Measurements from ENCODE around the gene MRPL51. TPM values are rescaled to one million over a fixed set of nuclear protein-coding genes. Genes with fewer than 3 reads are reported as not detected.
A peak's percentile ranks its signal among the peaks of the same experiment; 100 is the strongest.

MRPL51 gene
- total and polyA plus RNA-seq, 10 of the 15 experiments (the other 5 are each of a cell fraction or from before 2014, with no cell fraction given), result 137 to 1,202 (median 267) TPM

DNA sequence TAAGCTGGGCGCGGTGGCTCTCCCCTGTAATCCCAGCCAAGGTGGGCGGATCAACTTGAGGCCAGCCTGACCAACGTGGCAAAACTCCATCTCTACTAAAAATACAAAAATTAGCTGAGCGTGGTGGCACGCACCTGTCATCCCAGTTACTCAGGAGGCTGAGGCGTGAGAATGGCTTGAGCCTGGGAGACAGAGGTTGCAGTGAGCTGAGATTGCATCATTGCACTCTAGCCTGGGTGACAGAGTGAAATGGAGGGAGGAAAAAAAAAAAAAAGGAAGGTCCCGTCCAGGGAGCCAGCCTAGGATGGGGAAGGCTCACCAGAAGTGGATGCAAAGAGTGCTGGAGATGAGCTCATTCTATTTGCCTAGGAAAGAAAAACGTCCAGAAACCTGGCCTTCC, 50.2 kb downstream of the MRPL51 start (continued):
- TF ChIP-seq, protein P1, sequence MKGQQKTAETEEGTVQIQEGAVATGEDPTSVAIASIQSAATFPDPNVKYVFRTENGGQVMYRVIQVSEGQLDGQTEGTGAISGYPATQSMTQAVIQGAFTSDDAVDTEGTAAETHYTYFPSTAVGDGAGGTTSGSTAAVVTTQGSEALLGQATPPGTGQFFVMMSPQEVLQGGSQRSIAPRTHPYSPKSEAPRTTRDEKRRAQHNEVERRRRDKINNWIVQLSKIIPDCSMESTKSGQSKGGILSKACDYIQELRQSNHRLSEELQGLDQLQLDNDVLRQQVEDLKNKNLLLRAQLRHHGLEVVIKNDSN (IDR thresholded peaks at IDR 0.05; ENCODE audit: borderline replicate concordance, extremely low read length, insufficient read depth, low read depth, low read length), result no peak
- TF ChIP-seq PML (IDR thresholded peaks at IDR 0.05; ENCODE audit: low read length) (no peak), FOXK2 (IDR thresholded peaks at IDR 0.05) (no peak), SMAD5 (IDR thresholded peaks at IDR 0.05; ENCODE audit: low read depth) (0 out of 2 replicates have a peak, but pooled peaks have one; percentile 15), ASH2L (IDR thresholded peaks at IDR 0.05; ENCODE audit: borderline replicate concordance, low read depth) (no peak), CREM (IDR thresholded peaks at IDR 0.05; ENCODE audit: low read depth) (0 out of 2 replicates have a peak, but pooled peaks have one; percentile 31), NR2C1 (IDR thresholded peaks at IDR 0.05) (no peak), CBFB (IDR thresholded peaks at IDR 0.05; ENCODE audit: low read depth) (no peak), RAD21 (IDR thresholded peaks at IDR 0.05; ENCODE audit: insufficient read depth, low read depth, low read length) (no peak)

Other genes with a start within 250 kb of the MRPL51 start
Only the 7 nearest of the 18 such genes appear.
- 164 and 184 TPM in 2 replicates for gene CD27, start 48.3 kb downstream of the MRPL51 start, total RNA-seq (2014; rRNA removed)
- 66.8 and 66.9 TPM in 2 replicates for gene CD27, start 48.3 kb downstream of the MRPL51 start, total RNA-seq (2014; rRNA removed; fragmentation: Illumina TruSeq; extraction: Trizol)
- 116 and 117 TPM in 2 replicates for gene CD27, start 48.3 kb downstream of the MRPL51 start, total RNA-seq (2021)
- 14.7 and 32.0 TPM in 2 replicates for gene CD27, start 48.3 kb downstream of the MRPL51 start, polyA plus RNA-seq (2011; rRNA removed)
- gene CD27, start 48.3 kb downstream of the MRPL51 start, polyA plus RNA-seq (2014; fragmentation: Illumina TruSeq; extraction: Trizol), result 24.2 and 96.1 TPM in 2 replicates
- 10 to 100 TPM in 1 of 2 experiments, 1 to 10 TPM in 1; 4.9 to 15.0 TPM for gene CD27, start 48.3 kb downstream of the MRPL51 start, polyA plus RNA-seq (2014; fragmentation: Nextera tagmentation; extraction: Ambion mirVana)
- gene CD27, start 48.3 kb downstream of the MRPL51 start, polyA plus RNA-seq (2014; rRNA removed), result 140 and 158 TPM in 2 replicates
- 100 to 1,000 TPM; 127 to 135 TPM for gene CD27, start 48.3 kb downstream of the MRPL51 start, polyA plus RNA-seq (2016; fragmentation: Nextera tagmentation; extraction: Ambion mirVana)
- gene TAPBPL, start 41.2 kb downstream of the MRPL51 start, total RNA-seq (2014; rRNA removed), result 39.1 and 40.4 TPM in 2 replicates
- gene TAPBPL, start 41.2 kb downstream of the MRPL51 start, total RNA-seq (2014; rRNA removed; fragmentation: Illumina TruSeq; extraction: Trizol), result 24.7 and 25.0 TPM in 2 replicates
- 26.4 and 29.0 TPM in 2 replicates for gene TAPBPL, start 41.2 kb downstream of the MRPL51 start, total RNA-seq (2021)
- gene TAPBPL, start 41.2 kb downstream of the MRPL51 start, polyA plus RNA-seq (2011; rRNA removed), result 28.5 and 45.0 TPM in 2 replicates
- 13.0 and 26.4 TPM in 2 replicates for gene TAPBPL, start 41.2 kb downstream of the MRPL51 start, polyA plus RNA-seq (2014; fragmentation: Illumina TruSeq; extraction: Trizol)
- gene TAPBPL, start 41.2 kb downstream of the MRPL51 start, polyA plus RNA-seq (2014; fragmentation: Nextera tagmentation; extraction: Ambion mirVana), result 10 to 100 TPM; 12.4 to 20.9 TPM
- gene TAPBPL, start 41.2 kb downstream of the MRPL51 start, polyA plus RNA-seq (2014; rRNA removed), result 40.4 and 43.1 TPM in 2 replicates
- gene TAPBPL, start 41.2 kb downstream of the MRPL51 start, polyA plus RNA-seq (2016; fragmentation: Nextera tagmentation; extraction: Ambion mirVana), result 10 to 100 TPM; 33.3 to 39.9 TPM
- gene VAMP1, start 22.6 kb downstream of the MRPL51 start, total RNA-seq (2014; rRNA removed), result 28.9 and 31.5 TPM in 2 replicates
- 14.8 and 16.6 TPM in 2 replicates for gene VAMP1, start 22.6 kb downstream of the MRPL51 start, total RNA-seq (2014; rRNA removed; fragmentation: Illumina TruSeq; extraction: Trizol)
- 26.0 and 26.2 TPM in 2 replicates for gene VAMP1, start 22.6 kb downstream of the MRPL51 start, total RNA-seq (2021)
- 37.1 and 41.3 TPM in 2 replicates for gene VAMP1, start 22.6 kb downstream of the MRPL51 start, polyA plus RNA-seq (2011; rRNA removed)
- gene VAMP1, start 22.6 kb downstream of the MRPL51 start, polyA plus RNA-seq (2014; fragmentation: Illumina TruSeq; extraction: Trizol), result 32.3 and 36.1 TPM in 2 replicates
- 1 to 10 TPM; 4.8 to 8.8 TPM for gene VAMP1, start 22.6 kb downstream of the MRPL51 start, polyA plus RNA-seq (2014; fragmentation: Nextera tagmentation; extraction: Ambion mirVana)
- gene VAMP1, start 22.6 kb downstream of the MRPL51 start, polyA plus RNA-seq (2014; rRNA removed), result 121 and 123 TPM in 2 replicates
- gene VAMP1, start 22.6 kb downstream of the MRPL51 start, polyA plus RNA-seq (2016; fragmentation: Nextera tagmentation; extraction: Ambion mirVana), result 10 to 100 TPM; 25.9 to 28.9 TPM
- 141 and 144 TPM in 2 replicates for gene NCAPD2, start 840 bp upstream of the MRPL51 start, total RNA-seq (2014; rRNA removed)
- 96.9 and 98.2 TPM in 2 replicates for gene NCAPD2, start 840 bp upstream of the MRPL51 start, total RNA-seq (2014; rRNA removed; fragmentation: Illumina TruSeq; extraction: Trizol)
- gene NCAPD2, start 840 bp upstream of the MRPL51 start, total RNA-seq (2021), result 110 and 113 TPM in 2 replicates
- 84.0 and 160 TPM in 2 replicates for gene NCAPD2, start 840 bp upstream of the MRPL51 start, polyA plus RNA-seq (2011; rRNA removed)
- gene NCAPD2, start 840 bp upstream of the MRPL51 start, polyA plus RNA-seq (2014; fragmentation: Illumina TruSeq; extraction: Trizol), result 110 and 146 TPM in 2 replicates
- gene NCAPD2, start 840 bp upstream of the MRPL51 start, polyA plus RNA-seq (2014; fragmentation: Nextera tagmentation; extraction: Ambion mirVana), result 10 to 100 TPM; 24.2 to 32.8 TPM
- gene NCAPD2, start 840 bp upstream of the MRPL51 start, polyA plus RNA-seq (2014; rRNA removed), result 114 TPM in 2 replicates
- gene NCAPD2, start 840 bp upstream of the MRPL51 start, polyA plus RNA-seq (2016; fragmentation: Nextera tagmentation; extraction: Ambion mirVana), result 100 to 1,000 TPM; 105 to 108 TPM
- gene GAPDH, start 41.3 kb upstream of the MRPL51 start, total RNA-seq (2014; rRNA removed), result 8,450 and 8,907 TPM in 2 replicates
- 5,296 and 5,818 TPM in 2 replicates for gene GAPDH, start 41.3 kb upstream of the MRPL51 start, total RNA-seq (2014; rRNA removed; fragmentation: Illumina TruSeq; extraction: Trizol)
- gene GAPDH, start 41.3 kb upstream of the MRPL51 start, total RNA-seq (2021), result 5,606 and 5,698 TPM in 2 replicates
- gene GAPDH, start 41.3 kb upstream of the MRPL51 start, polyA plus RNA-seq (2011; rRNA removed), result 7,976 and 14,240 TPM in 2 replicates
- gene GAPDH, start 41.3 kb upstream of the MRPL51 start, polyA plus RNA-seq (2014; fragmentation: Illumina TruSeq; extraction: Trizol), result 5,112 and 9,478 TPM in 2 replicates
- over 10,000 TPM in 1 of 2 experiments, 1,000 to 10,000 TPM in 1; 9,323 to 11,518 TPM for gene GAPDH, start 41.3 kb upstream of the MRPL51 start, polyA plus RNA-seq (2014; fragmentation: Nextera tagmentation; extraction: Ambion mirVana)
- 9,590 and 10,389 TPM in 2 replicates for gene GAPDH, start 41.3 kb upstream of the MRPL51 start, polyA plus RNA-seq (2014; rRNA removed)
- 1,000 to 10,000 TPM; 9,069 to 9,909 TPM for gene GAPDH, start 41.3 kb upstream of the MRPL51 start, polyA plus RNA-seq (2016; fragmentation: Nextera tagmentation; extraction: Ambion mirVana)
- 6.3 and 7.1 TPM in 2 replicates for gene IFFO1, start 62.8 kb upstream of the MRPL51 start, total RNA-seq (2014; rRNA removed)
- gene IFFO1, start 62.8 kb upstream of the MRPL51 start, total RNA-seq (2014; rRNA removed; fragmentation: Illumina TruSeq; extraction: Trizol), result 4.7 and 5.1 TPM in 2 replicates
- 14.4 and 16.6 TPM in 2 replicates for gene IFFO1, start 62.8 kb upstream of the MRPL51 start, total RNA-seq (2021)
- 5.0 and 7.1 TPM in 2 replicates for gene IFFO1, start 62.8 kb upstream of the MRPL51 start, polyA plus RNA-seq (2011; rRNA removed)
- gene IFFO1, start 62.8 kb upstream of the MRPL51 start, polyA plus RNA-seq (2014; fragmentation: Illumina TruSeq; extraction: Trizol), result 2.2 and 5.4 TPM in 2 replicates
- gene IFFO1, start 62.8 kb upstream of the MRPL51 start, polyA plus RNA-seq (2014; fragmentation: Nextera tagmentation; extraction: Ambion mirVana), result under 1 TPM; 0.50 to 0.93 TPM
- gene IFFO1, start 62.8 kb upstream of the MRPL51 start, polyA plus RNA-seq (2014; rRNA removed), result 20.9 and 21.8 TPM in 2 replicates
- 1 to 10 TPM; 2.7 to 8.8 TPM for gene IFFO1, start 62.8 kb upstream of the MRPL51 start, polyA plus RNA-seq (2016; fragmentation: Nextera tagmentation; extraction: Ambion mirVana)
- gene NOP2, start 75.0 kb upstream of the MRPL51 start, total RNA-seq (2014; rRNA removed), result 93.6 and 97.4 TPM in 2 replicates
- 61.3 and 62.3 TPM in 2 replicates for gene NOP2, start 75.0 kb upstream of the MRPL51 start, total RNA-seq (2014; rRNA removed; fragmentation: Illumina TruSeq; extraction: Trizol)
- gene NOP2, start 75.0 kb upstream of the MRPL51 start, total RNA-seq (2021), result 99.1 and 102 TPM in 2 replicates
- 74.7 and 91.2 TPM in 2 replicates for gene NOP2, start 75.0 kb upstream of the MRPL51 start, polyA plus RNA-seq (2011; rRNA removed)
- gene NOP2, start 75.0 kb upstream of the MRPL51 start, polyA plus RNA-seq (2014; fragmentation: Illumina TruSeq; extraction: Trizol), result 116 and 121 TPM in 2 replicates
- gene NOP2, start 75.0 kb upstream of the MRPL51 start, polyA plus RNA-seq (2014; fragmentation: Nextera tagmentation; extraction: Ambion mirVana), result 10 to 100 TPM; 26.5 to 27.3 TPM
- 96.9 and 98.8 TPM in 2 replicates for gene NOP2, start 75.0 kb upstream of the MRPL51 start, polyA plus RNA-seq (2014; rRNA removed)
- 100 to 1,000 TPM; 112 to 114 TPM for gene NOP2, start 75.0 kb upstream of the MRPL51 start, polyA plus RNA-seq (2016; fragmentation: Nextera tagmentation; extraction: Ambion mirVana)

All from GM12878 (cell line).